Activated effector memory CD4-positive, alpha-beta T cell treated with anti-CD3 and anti-CD28 coated beads, Interleukin-2, amount 50 U/mL, for 16 hours (primary cell): ENCODE data around the gene PLS1.

ENCODE experiments used
- DNase-seq: peaks from one replicate; pipeline ENCODE4 v3.0.0-alpha.2; 2020

The PLS1 gene

GRCh38 chr3:142642956-142643355 is 46.8 kb downstream of the PLS1 start:
- no peak for DNase-seq

- DNase-seq, result no peak
Observed at GRCh38 chr3:142644502-142644901, 48.3 kb downstream of the PLS1 start.

- DNase-seq, result no peak
Observed at GRCh38 chr3:142645236-142645793, 49.1 kb downstream of the PLS1 start.

- no peak for DNase-seq
Observed at GRCh38 chr3:142646020-142646785, 50.0 kb downstream of the PLS1 start.

- DNase-seq, result no peak
Observed at GRCh38 chr3:142647856-142648255, 51.7 kb downstream of the PLS1 start.

GRCh38 chr3:142648950-142649349 is 52.8 kb downstream of the PLS1 start:
- DNase-seq, result no peak

GRCh38 chr3:142650001-142650693 is 54.0 kb downstream of the PLS1 start:
- no peak for DNase-seq

- DNase-seq, result no peak
Observed at GRCh38 chr3:142651711-142652110, 55.5 kb downstream of the PLS1 start.

- DNase-seq, result no peak
Observed at GRCh38 chr3:142652826-142653292, 56.7 kb downstream of the PLS1 start.

GRCh38 chr3:142656575-142656974 is 60.4 kb downstream of the PLS1 start:
- no peak for DNase-seq

GRCh38 chr3:142657033-142657432 is 60.8 kb downstream of the PLS1 start:
- no peak for DNase-seq

GRCh38 chr3:142660383-142660782 is 64.2 kb downstream of the PLS1 start:
- no peak for DNase-seq

GRCh38 chr3:142660893-142661292 is 64.7 kb downstream of the PLS1 start:
- DNase-seq, result no peak

GRCh38 chr3:142663865-142664264 is 67.7 kb downstream of the PLS1 start:
- no peak for DNase-seq

- no peak for DNase-seq
Observed at GRCh38 chr3:142664311-142664710, 68.1 kb downstream of the PLS1 start.

GRCh38 chr3:142664819-142665218 is 68.6 kb downstream of the PLS1 start:
- no peak for DNase-seq

GRCh38 chr3:142670120-142670519 is 73.9 kb downstream of the PLS1 start:
- no peak for DNase-seq

GRCh38 chr3:142676151-142676550 is 80.0 kb downstream of the PLS1 start:
- DNase-seq, result no peak

GRCh38 chr3:142680710-142681109 is 84.5 kb downstream of the PLS1 start:
- no peak for DNase-seq

GRCh38 chr3:142690613-142691012 is 94.4 kb downstream of the PLS1 start:
- DNase-seq, result no peak

GRCh38 chr3:142691527-142691926 is 95.3 kb downstream of the PLS1 start:
- no peak for DNase-seq

GRCh38 chr3:142693136-142693853 is 97.1 kb downstream of the PLS1 start:
- no peak for DNase-seq

- DNase-seq, result no peak
Observed at GRCh38 chr3:142694225-142694624, 98.0 kb downstream of the PLS1 start.
